Astrocyte (in vitro differentiated cells and primary cell): ENCODE data around the gene TANGO6. TPM values are rescaled to one million over a fixed set of nuclear protein-coding genes. Genes with fewer than 3 reads are reported as not detected.

ENCODE experiments used
- DNase-seq: peaks from one replicate; pipeline ENCODE4 v3.0.0-alpha.2; 2010; ENCODE audit warnings: low read depth
- FAIRE-seq: peaks from 2 replicates; lab custom pipeline; 2011; peaks lifted over from hg19 to GRCh38; lab: Jason Lieb, UNC
- H2AFZ ChIP-seq: 2 replicates; pipeline ENCODE4 v1.6.0; 2012; ENCODE audit warnings: low read depth, low read length, inconsistent platforms
- H3K27ac ChIP-seq: 2 replicates; pipeline ENCODE4 v1.5.1; 2011; ENCODE audit warnings: low read depth, low read length, inconsistent platforms
- H3K27me3 ChIP-seq: 2 replicates; pipeline ENCODE4 v1.6.0; 2011; ENCODE audit warnings: low read length, inconsistent platforms; ENCODE audit not compliant: insufficient read depth
- H3K36me3 ChIP-seq: 2 replicates; pipeline ENCODE4 v1.5.1; 2011; ENCODE audit warnings: low read length, inconsistent platforms; ENCODE audit not compliant: insufficient read depth
- H3K4me1 ChIP-seq: 2 replicates; pipeline ENCODE4 v1.5.1; 2011; ENCODE audit warnings: low read length, inconsistent platforms; ENCODE audit not compliant: insufficient read depth
- H3K4me2 ChIP-seq: 2 replicates; pipeline ENCODE4 v1.6.0; 2012; ENCODE audit warnings: low read length, inconsistent platforms
- H3K4me3 ChIP-seq: 2 replicates; pipeline ENCODE4 v1.5.1; 2011; ENCODE audit warnings: low read depth, mild to moderate bottlenecking, low read length, inconsistent platforms; ENCODE audit not compliant: insufficient read depth
- H3K79me2 ChIP-seq: 2 replicates; pipeline ENCODE4 v1.6.0; 2012; ENCODE audit warnings: mild to moderate bottlenecking, low read length, inconsistent platforms; ENCODE audit not compliant: insufficient read depth
- H3K9ac ChIP-seq: 2 replicates; pipeline ENCODE4 v1.6.0; 2012; ENCODE audit warnings: mild to moderate bottlenecking, low read length, inconsistent platforms
- H3K9me3 ChIP-seq: 2 replicates; pipeline ENCODE4 v1.5.1; 2012; ENCODE audit warnings: low read depth, mild to moderate bottlenecking, low read length, inconsistent platforms; ENCODE audit not compliant: insufficient read depth
- H4K20me1 ChIP-seq: 2 replicates; pipeline ENCODE4 v1.6.0; 2012; ENCODE audit warnings: low read length, inconsistent platforms; ENCODE audit not compliant: insufficient read depth
- H3K27ac Mint-ChIP-seq: one replicate; pipeline ENCODE4 v1.8.0; 2021; ENCODE audit warnings: mild to moderate bottlenecking, mixed read lengths; ENCODE audit not compliant: unreplicated experiment
- H3K27me3 Mint-ChIP-seq: one replicate; pipeline ENCODE4 v1.8.0; 2021; ENCODE audit warnings: low read depth, mixed read lengths; ENCODE audit not compliant: unreplicated experiment
- H3K36me3 Mint-ChIP-seq: one replicate; pipeline ENCODE4 v1.8.0; 2021; ENCODE audit warnings: low read depth, mixed read lengths; ENCODE audit not compliant: unreplicated experiment
- H3K4me1 Mint-ChIP-seq: one replicate; pipeline ENCODE4 v1.8.0; 2021; ENCODE audit warnings: low read depth, mixed read lengths; ENCODE audit not compliant: unreplicated experiment
- H3K4me3 Mint-ChIP-seq: one replicate; pipeline ENCODE4 v1.8.0; 2021; ENCODE audit warnings: mild to moderate bottlenecking, moderate library complexity, mixed read lengths; ENCODE audit not compliant: unreplicated experiment
- H3K9me3 Mint-ChIP-seq: one replicate; pipeline ENCODE4 v1.8.0; 2021; ENCODE audit warnings: mild to moderate bottlenecking, mixed read lengths; ENCODE audit not compliant: unreplicated experiment
- CTCF ChIP-seq: IDR thresholded peaks from 2 replicates; pipeline ENCODE4 v1.5.1; 2011; ENCODE audit warnings: low read depth, mild to moderate bottlenecking, inconsistent platforms, low read length, moderate library complexity; ENCODE audit not compliant: insufficient read depth
- EZH2 ChIP-seq: IDR thresholded peaks from 2 replicates; pipeline ENCODE4 v1.6.1; 2012; ENCODE audit warnings: mild to moderate bottlenecking, low read length, inconsistent platforms; ENCODE audit not compliant: insufficient read depth
- total RNA-seq: library from RNA; stranded (reverse); gene quantifications from 2 replicates; pipeline ENCODE4 v1.2.1, GENCODE V29; 2021

TANGO6 gene
- total RNA-seq, 1 donor from 2014 or later, result 15.8 TPM

- Mint-ChIP-seq H3K36me3 (peaks cover 2% of the 10 kb centered on the region), H3K27me3 (no peaks in the 10 kb centered on the region), H3K27ac (no peak overlapping the region), H3K4me3 (no peak overlapping the region), H3K4me1 (no peaks in the 10 kb centered on the region), H3K9me3 (no peaks in the 10 kb centered on the region)
- DNase-seq (no peak), FAIRE-seq (no peak)
- no peak overlapping the region for H3K4me2 ChIP-seq
- no peaks in the 10 kb centered on the region for H4K20me1 ChIP-seq
- no peak overlapping the region for H2AFZ ChIP-seq
- H3K9me3 ChIP-seq, result no peaks in the 10 kb centered on the region
- H3K27me3 ChIP-seq, result no peaks in the 10 kb centered on the region
- no peaks in the 10 kb centered on the region for H3K36me3 ChIP-seq
- H3K79me2 ChIP-seq, result no peaks in the 10 kb centered on the region
- TF ChIP-seq CTCF, result no peak
- no peak overlapping the region for H3K4me3 ChIP-seq
- no peaks in the 10 kb centered on the region for H3K4me1 ChIP-seq
- H3K9ac ChIP-seq, result no peak overlapping the region
- no peak overlapping the region for H3K27ac ChIP-seq
Observed at GRCh38 chr16:68889508-68890150, 46.3 kb downstream of the TANGO6 start.

- TF ChIP-seq EZH2 (no peak), CTCF (no peak)
- Histone ChIP-seq H3K4me1 (no peaks in the 10 kb centered on the region), H3K27me3 (no peaks in the 10 kb centered on the region), H3K4me3 (no peak overlapping the region), H3K36me3 (no peaks in the 10 kb centered on the region), H3K79me2 (no peaks in the 10 kb centered on the region), H3K9ac (no peak overlapping the region), H2AFZ (no peak overlapping the region), H3K9me3 (no peaks in the 10 kb centered on the region), H3K27ac (no peak overlapping the region), H4K20me1 (no peaks in the 10 kb centered on the region), H3K4me2 (no peak overlapping the region)
- no peaks in the 10 kb centered on the region for H3K4me1 Mint-ChIP-seq
- H3K36me3 Mint-ChIP-seq, result peaks cover 2% of the 10 kb centered on the region
- H3K4me3 Mint-ChIP-seq, result no peak overlapping the region
- H3K27ac Mint-ChIP-seq, result no peak overlapping the region
- H3K9me3 Mint-ChIP-seq, result no peaks in the 10 kb centered on the region
- DNase-seq (no peak), FAIRE-seq (no peak)
- no peaks in the 10 kb centered on the region for H3K27me3 Mint-ChIP-seq
Observed at GRCh38 chr16:68892214-68892613, 48.9 kb downstream of the TANGO6 start.

GRCh38 chr16:68892898-68893297 lies 49.6 kb downstream of the TANGO6 start:
- Histone ChIP-seq H3K27ac (no peak overlapping the region), H3K27me3 (no peaks in the 10 kb centered on the region), H4K20me1 (no peaks in the 10 kb centered on the region), H3K9ac (no peak overlapping the region), H3K4me3 (no peak overlapping the region), H2AFZ (no peak overlapping the region), H3K79me2 (no peaks in the 10 kb centered on the region), H3K4me1 (no peaks in the 10 kb centered on the region), H3K36me3 (no peaks in the 10 kb centered on the region), H3K4me2 (no peak overlapping the region), H3K9me3 (no peaks in the 10 kb centered on the region)
- TF ChIP-seq EZH2, result no peak
- TF ChIP-seq CTCF, result no peak
- no peaks in the 10 kb centered on the region for H3K27me3 Mint-ChIP-seq
- H3K9me3 Mint-ChIP-seq, result no peaks in the 10 kb centered on the region
- FAIRE-seq (no peak), DNase-seq (no peak)
- no peak overlapping the region for H3K4me3 Mint-ChIP-seq
- H3K36me3 Mint-ChIP-seq, result peaks cover 2% of the 10 kb centered on the region
- H3K4me1 Mint-ChIP-seq, result no peaks in the 10 kb centered on the region
- H3K27ac Mint-ChIP-seq, result no peak overlapping the region
